ENCODE measurements around the gene CCDC188. TPM values are rescaled to one million over a fixed set of nuclear protein-coding genes. Genes with fewer than 3 reads are reported as not detected.

The CCDC188 gene
- total and polyA plus RNA-seq, 2 donors (not counting 1 experiment from before 2014, with no cell fraction given): not detected

DNA sequence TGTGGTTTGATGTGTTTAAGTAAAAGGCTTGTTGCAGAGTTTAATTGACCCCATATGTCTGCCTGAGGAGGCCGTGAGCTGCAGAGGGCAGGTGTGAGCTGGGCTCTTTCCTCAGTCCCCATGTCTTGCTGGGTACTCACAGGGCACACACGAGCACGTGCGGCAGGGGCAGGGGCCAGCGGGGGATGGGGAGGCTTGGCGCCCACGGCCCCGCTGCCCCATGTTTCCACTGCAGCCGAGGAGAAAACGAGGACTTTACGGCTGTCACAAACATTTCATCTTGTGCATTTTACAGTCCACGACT is 24.7 kb upstream of the CCDC188 start:
- Mint-ChIP-seq H3K27me3 (no peaks in the 10 kb centered on the region), H3K4me1 (no peaks in the 10 kb centered on the region), H3K9me3 (ENCODE audit: insufficient read depth) (no peaks in the 10 kb centered on the region), H3K4me3 (no peak overlapping the region), H3K27ac (no peak overlapping the region)
- no peaks in the 10 kb centered on the region for H3K9me3 ChIP-seq (ENCODE audit: control extremely low read depth in 1 of 3, control insufficient read depth in 2 of 3, insufficient read depth in 1 of 3, low read length in 2 of 3)
- H3K27ac ChIP-seq (ENCODE audit: low read length in 2 of 2): no peak overlapping the region
- TF ChIP-seq, protein P1, sequence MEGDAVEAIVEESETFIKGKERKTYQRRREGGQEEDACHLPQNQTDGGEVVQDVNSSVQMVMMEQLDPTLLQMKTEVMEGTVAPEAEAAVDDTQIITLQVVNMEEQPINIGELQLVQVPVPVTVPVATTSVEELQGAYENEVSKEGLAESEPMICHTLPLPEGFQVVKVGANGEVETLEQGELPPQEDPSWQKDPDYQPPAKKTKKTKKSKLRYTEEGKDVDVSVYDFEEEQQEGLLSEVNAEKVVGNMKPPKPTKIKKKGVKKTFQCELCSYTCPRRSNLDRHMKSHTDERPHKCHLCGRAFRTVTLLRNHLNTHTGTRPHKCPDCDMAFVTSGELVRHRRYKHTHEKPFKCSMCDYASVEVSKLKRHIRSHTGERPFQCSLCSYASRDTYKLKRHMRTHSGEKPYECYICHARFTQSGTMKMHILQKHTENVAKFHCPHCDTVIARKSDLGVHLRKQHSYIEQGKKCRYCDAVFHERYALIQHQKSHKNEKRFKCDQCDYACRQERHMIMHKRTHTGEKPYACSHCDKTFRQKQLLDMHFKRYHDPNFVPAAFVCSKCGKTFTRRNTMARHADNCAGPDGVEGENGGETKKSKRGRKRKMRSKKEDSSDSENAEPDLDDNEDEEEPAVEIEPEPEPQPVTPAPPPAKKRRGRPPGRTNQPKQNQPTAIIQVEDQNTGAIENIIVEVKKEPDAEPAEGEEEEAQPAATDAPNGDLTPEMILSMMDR (IDR thresholded peaks at IDR 0.05): no peak
- no peak for TF ChIP-seq EZH2 (IDR thresholded peaks at IDR 0.05; ENCODE audit: borderline replicate concordance, insufficient read depth, low read depth, low read length, poor library complexity, severe bottlenecking)
- WGBS (ENCODE audit: insufficient coverage): 81% methylated on average over 11 of the region's 12 CpGs
- no peak overlapping the region for H3K4me2 ChIP-seq (replicated peaks; ENCODE audit: low read depth, low read length, poor library complexity, severe bottlenecking)
- ChIA-PET POLR2A (no interaction called here), CTCF (no interaction called here)
- H2AFZ ChIP-seq (ENCODE audit: insufficient read depth, low read depth, low read length, poor library complexity, severe bottlenecking): no peak overlapping the region
- intact Hi-C loops (cut with micrococcal nuclease): no loop called here
- DNase-seq (no peak), ATAC-seq (ENCODE audit: low read depth) (no peak)
- H3K27me3 ChIP-seq (replicated peaks in 1 of 4; ENCODE audit: control extremely low read depth in 1 of 4, control insufficient read depth in 3 of 4, insufficient read depth in 4 of 4, low read length in 3 of 4): no peaks in the 10 kb centered on the region
- no peaks in the 10 kb centered on the region for H3K4me1 ChIP-seq (ENCODE audit: control insufficient read depth in 2 of 2, insufficient read depth in 2 of 2, low read length in 2 of 2)
- H3K36me3 ChIP-seq (replicated peaks in 1 of 2; ENCODE audit: control extremely low read depth in 1 of 2, control insufficient read depth in 1 of 2, extremely low read depth in 1 of 2, insufficient read depth in 2 of 2, low read length in 1 of 2): no peaks in the 10 kb centered on the region
- H3K9ac ChIP-seq (ENCODE audit: low read length): no peak overlapping the region
- H3K79me2 ChIP-seq (ENCODE audit: control insufficient read depth, insufficient read depth, low read length): no peaks in the 10 kb centered on the region
- H3K4me3 ChIP-seq (ENCODE audit: control extremely low read depth in 1 of 5, extremely low read depth in 1 of 5, insufficient read depth in 1 of 5, low read depth in 2 of 5, low read length in 4 of 5): no peak overlapping the region
- H4K20me1 ChIP-seq (ENCODE audit: control insufficient read depth, insufficient read depth, low read length, poor library complexity, severe bottlenecking): no peaks in the 10 kb centered on the region

DNA sequence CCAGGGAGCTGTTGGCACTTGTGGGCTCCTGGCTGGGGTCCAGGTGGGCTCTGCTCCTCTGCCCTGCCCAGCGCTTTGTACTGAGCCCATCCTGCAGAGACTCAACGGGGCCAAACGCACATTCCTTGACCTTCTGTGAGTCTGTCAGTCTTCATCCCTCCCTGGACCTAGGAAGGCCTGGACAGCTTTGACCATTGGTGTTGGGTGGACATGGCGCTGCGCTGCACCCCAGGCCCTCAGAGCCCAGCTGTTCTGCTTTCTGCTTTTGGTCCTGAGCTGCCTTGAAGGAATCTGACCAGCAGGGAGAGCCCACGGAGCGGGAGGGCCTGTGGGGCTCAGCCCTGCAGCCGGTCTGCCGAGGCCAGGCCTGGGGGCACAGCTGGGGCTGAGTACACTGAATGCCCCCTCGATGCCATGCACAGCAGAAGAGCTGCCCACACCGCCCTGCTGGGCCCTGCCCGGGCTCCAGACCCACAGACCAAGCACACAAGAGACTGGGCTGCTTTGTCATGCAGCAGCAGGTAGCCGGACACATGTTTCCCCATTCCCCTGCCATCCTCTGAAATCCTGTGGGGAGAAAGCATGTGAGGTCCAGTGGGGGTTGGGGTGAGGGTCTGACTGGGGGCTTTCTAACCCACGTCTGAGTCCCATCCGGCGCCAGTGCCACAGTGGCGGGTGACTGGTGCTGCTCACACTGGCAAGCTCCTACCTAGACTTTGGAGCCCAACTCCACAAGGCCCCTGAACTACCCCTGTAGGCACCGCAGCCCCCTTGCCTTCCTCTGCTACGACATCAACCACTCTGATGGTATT is 24.1 kb upstream of the CCDC188 start:
- Mint-ChIP-seq H3K27ac (no peak overlapping the region), H3K27me3 (peaks cover 3% of the 10 kb centered on the region), H3K4me1 (no peaks in the 10 kb centered on the region), H3K4me3 (no peak overlapping the region), H3K9me3 (ENCODE audit: insufficient read depth) (no peaks in the 10 kb centered on the region)
- TF ChIP-seq EZH2 (IDR thresholded peaks at IDR 0.05; ENCODE audit: borderline replicate concordance, insufficient read depth, low read depth, low read length, poor library complexity, severe bottlenecking): no peak
- TF ChIP-seq, protein P1 (IDR thresholded peaks at IDR 0.05): no peak
- H3K4me1 ChIP-seq (ENCODE audit: control insufficient read depth in 2 of 2, insufficient read depth in 2 of 2, low read length in 2 of 2): no peaks in the 10 kb centered on the region
- no peak overlapping the region for H3K9ac ChIP-seq (ENCODE audit: low read length)
- H3K79me2 ChIP-seq (ENCODE audit: control insufficient read depth, insufficient read depth, low read length): no peaks in the 10 kb centered on the region
- no peaks in the 10 kb centered on the region for H3K9me3 ChIP-seq (ENCODE audit: control extremely low read depth in 1 of 3, control insufficient read depth in 2 of 3, insufficient read depth in 1 of 3, low read length in 2 of 3)
- CTCF ChIA-PET: no interaction called here
- H2AFZ ChIP-seq (ENCODE audit: insufficient read depth, low read depth, low read length, poor library complexity, severe bottlenecking): no peak overlapping the region
- POLR2A ChIA-PET: no interaction called here
- 87% methylated on average over 16 of the region's 19 CpGs for WGBS (ENCODE audit: insufficient coverage)
- H3K4me2 ChIP-seq (replicated peaks; ENCODE audit: low read depth, low read length, poor library complexity, severe bottlenecking): no peak overlapping the region
- H3K36me3 ChIP-seq (replicated peaks in 1 of 2; ENCODE audit: control extremely low read depth in 1 of 2, control insufficient read depth in 1 of 2, extremely low read depth in 1 of 2, insufficient read depth in 2 of 2, low read length in 1 of 2): no peaks in the 10 kb centered on the region
- DNase-seq (no peak), ATAC-seq (ENCODE audit: low read depth) (no peak)
- no peak overlapping the region for H3K4me3 ChIP-seq (ENCODE audit: control extremely low read depth in 1 of 5, extremely low read depth in 1 of 5, insufficient read depth in 1 of 5, low read depth in 2 of 5, low read length in 4 of 5)
- intact Hi-C loops (cut with micrococcal nuclease): no loop called here
- H4K20me1 ChIP-seq (ENCODE audit: control insufficient read depth, insufficient read depth, low read length, poor library complexity, severe bottlenecking): no peaks in the 10 kb centered on the region
- H3K27ac ChIP-seq (ENCODE audit: low read length in 2 of 2): no peak overlapping the region
- no peaks in the 10 kb centered on the region for H3K27me3 ChIP-seq (replicated peaks in 1 of 4; ENCODE audit: control extremely low read depth in 1 of 4, control insufficient read depth in 3 of 4, insufficient read depth in 4 of 4, low read length in 3 of 4)
